ENCODE data around the gene AHCY.
A peak's percentile ranks its signal among the peaks of the same experiment; 100 is the strongest.
"Not testable (repeated sequence)": the region's sequence is repeated elsewhere in the genome, so short reads cannot be mapped to it uniquely, and the experiment has no call there.

Gene AHCY

DNA sequence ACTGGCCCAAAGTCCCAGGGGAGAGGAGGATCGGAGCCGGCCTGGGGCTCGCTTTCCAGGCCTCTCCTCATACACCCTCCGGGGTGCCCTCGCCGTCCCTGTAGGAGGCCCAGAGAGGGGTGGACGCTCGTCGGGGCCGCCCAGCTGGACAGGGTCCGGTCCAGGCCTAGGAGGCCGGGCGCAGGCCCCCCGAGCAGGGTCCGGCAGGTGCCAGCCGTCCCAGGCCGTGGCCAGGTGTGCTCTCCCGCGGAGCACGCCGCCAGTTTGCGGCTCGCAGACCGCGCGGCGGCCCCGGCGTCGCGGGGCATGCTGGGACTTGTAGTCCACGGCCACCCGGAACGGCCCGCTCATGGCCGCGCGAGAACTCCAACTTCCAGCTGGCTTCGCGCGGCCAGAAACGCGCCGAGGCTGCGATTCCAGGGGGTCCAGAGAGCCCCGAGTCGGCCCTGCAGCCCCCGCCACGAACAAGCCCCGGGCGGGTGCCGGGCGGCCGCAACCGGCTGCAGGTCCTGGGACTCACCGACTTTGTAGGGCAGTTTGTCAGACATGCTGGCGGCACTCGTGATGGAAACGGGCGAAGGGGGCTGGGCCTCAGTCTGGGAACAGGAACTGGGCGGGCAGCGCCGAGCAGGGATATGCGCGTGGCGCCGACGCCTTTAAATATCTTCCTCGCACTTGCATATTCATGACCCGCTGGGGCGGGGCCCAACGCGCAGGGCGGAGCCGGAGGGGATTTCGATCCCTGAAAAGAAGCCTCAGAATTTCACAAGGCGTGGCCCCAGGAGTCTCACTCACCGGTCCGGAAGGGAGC is at the start of gene AHCY:
Gene AHCY (minus strand): TSS at position 633 of the 811 bp plus-strand sequence. CDS start 85 bp downstream, at position 548.
- peak within 1 kb of the TSS; percentile 88 for H3K27ac ChIP-seq (ENCODE audit: low read length)
- H3K4me3 ChIP-seq (ENCODE audit: low read depth in 1 of 2, low read length in 2 of 2) = peak within 1 kb of the TSS; percentile 81 to 83
- H3K36me3 ChIP-seq (ENCODE audit: control insufficient read depth in 1 of 2, insufficient read depth in 2 of 2, low read length in 2 of 2) = no peaks in the 10 kb centered on the region
- H3K9me3 ChIP-seq (ENCODE audit: control insufficient read depth in 1 of 2, low read length in 2 of 2) = no peaks in the 10 kb centered on the region
- H3K27me3 ChIP-seq (ENCODE audit: low read depth, low read length) = no peaks in the 10 kb centered on the region
- H3K4me1 ChIP-seq (ENCODE audit: control insufficient read depth in 1 of 2, insufficient read depth in 2 of 2, low read length in 2 of 2) = peaks cover 8 to 19% of the 10 kb centered on the region in 2 donors

DNA sequence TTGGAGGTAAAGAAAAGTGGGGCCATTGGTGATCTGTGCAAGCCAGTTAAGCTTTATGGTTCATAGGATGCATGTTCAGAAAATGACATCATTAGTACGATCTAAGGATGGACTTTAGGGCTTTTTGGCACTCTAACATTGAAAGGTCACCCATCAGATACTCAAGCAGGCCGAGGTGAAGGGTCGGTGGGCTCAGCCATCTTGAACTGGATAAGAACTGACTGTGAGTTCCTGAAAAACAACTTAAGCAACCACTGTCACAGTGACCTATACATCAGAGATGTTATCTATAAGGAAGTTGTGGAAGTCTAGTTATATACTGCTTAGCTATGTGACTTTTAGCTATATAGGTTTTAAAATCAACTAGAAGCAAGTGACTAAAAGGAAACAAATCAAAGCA is 46.9 kb upstream of the AHCY start:
- H3K27me3 ChIP-seq (ENCODE audit: low read depth, low read length) = no peaks in the 10 kb centered on the region
- no peak overlapping the region for H3K4me3 ChIP-seq (ENCODE audit: low read depth in 1 of 2, low read length in 2 of 2)
- no peaks in the 10 kb centered on the region for H3K36me3 ChIP-seq (ENCODE audit: control insufficient read depth in 1 of 2, insufficient read depth in 2 of 2, low read length in 2 of 2)
- H3K9me3 ChIP-seq (ENCODE audit: control insufficient read depth in 1 of 2, low read length in 2 of 2) = no peaks in the 10 kb centered on the region
- no peak overlapping the region for H3K27ac ChIP-seq (ENCODE audit: low read length)
- no peaks in the 10 kb centered on the region for H3K4me1 ChIP-seq (ENCODE audit: control insufficient read depth in 1 of 2, insufficient read depth in 2 of 2, low read length in 2 of 2)

DNA sequence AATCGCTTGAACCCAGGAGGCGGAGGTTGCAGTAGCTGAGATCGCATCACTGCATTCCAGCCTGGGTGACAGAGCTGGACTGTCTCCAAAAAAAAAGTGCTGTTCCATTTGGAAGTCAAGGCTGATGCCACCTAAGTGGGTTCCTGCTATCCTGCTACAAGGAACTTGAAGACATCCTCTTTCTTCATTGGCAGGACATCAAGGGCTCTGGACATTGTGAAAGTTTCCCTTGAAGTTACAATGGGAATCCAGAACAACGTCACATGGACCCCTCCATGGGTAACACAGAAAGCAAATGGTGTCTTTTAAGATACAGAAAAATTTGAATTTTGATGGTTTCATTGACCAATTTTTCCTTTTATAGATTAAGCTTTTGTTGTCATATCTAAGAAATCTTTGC is 44.4 kb upstream of the AHCY start:
- no peaks in the 10 kb centered on the region for H3K27me3 ChIP-seq (ENCODE audit: low read depth, low read length)
- no peaks in the 10 kb centered on the region for H3K36me3 ChIP-seq (ENCODE audit: control insufficient read depth in 1 of 2, insufficient read depth in 2 of 2, low read length in 2 of 2)
- no peak overlapping the region for H3K27ac ChIP-seq (ENCODE audit: low read length)
- no peaks in the 10 kb centered on the region for H3K9me3 ChIP-seq (ENCODE audit: control insufficient read depth in 1 of 2, low read length in 2 of 2)
- H3K4me3 ChIP-seq (ENCODE audit: low read depth in 1 of 2, low read length in 2 of 2) = no peak overlapping the region
- H3K4me1 ChIP-seq (ENCODE audit: control insufficient read depth in 1 of 2, insufficient read depth in 2 of 2, low read length in 2 of 2) = no peaks in the 10 kb centered on the region

DNA sequence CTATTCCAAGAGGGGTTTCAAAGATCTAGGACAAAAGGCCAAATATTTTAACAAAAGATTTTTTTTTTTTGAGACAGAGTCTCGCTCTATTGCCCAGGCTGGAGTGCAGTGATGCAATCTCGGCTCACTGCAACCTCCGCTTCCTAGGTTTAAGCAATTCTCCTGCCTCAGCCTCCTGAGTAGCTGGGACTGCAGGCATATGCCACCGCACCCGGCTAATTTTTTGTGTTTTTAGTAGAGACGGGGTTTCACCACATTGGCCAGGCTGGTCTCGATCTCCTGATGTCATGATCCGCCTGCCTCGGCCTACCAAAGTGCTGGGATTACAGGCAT is 43.3 kb upstream of the AHCY start:
- not testable (repeated sequence) for H3K27ac ChIP-seq (ENCODE audit: low read length); H3K4me3 ChIP-seq (ENCODE audit: low read depth in 1 of 2, low read length in 2 of 2); H3K9me3 ChIP-seq (ENCODE audit: control insufficient read depth in 1 of 2, low read length in 2 of 2); H3K27me3 ChIP-seq (ENCODE audit: low read depth, low read length); H3K36me3 ChIP-seq (ENCODE audit: control insufficient read depth in 1 of 2, insufficient read depth in 2 of 2, low read length in 2 of 2); H3K4me1 ChIP-seq (ENCODE audit: control insufficient read depth in 1 of 2, insufficient read depth in 2 of 2, low read length in 2 of 2)

DNA sequence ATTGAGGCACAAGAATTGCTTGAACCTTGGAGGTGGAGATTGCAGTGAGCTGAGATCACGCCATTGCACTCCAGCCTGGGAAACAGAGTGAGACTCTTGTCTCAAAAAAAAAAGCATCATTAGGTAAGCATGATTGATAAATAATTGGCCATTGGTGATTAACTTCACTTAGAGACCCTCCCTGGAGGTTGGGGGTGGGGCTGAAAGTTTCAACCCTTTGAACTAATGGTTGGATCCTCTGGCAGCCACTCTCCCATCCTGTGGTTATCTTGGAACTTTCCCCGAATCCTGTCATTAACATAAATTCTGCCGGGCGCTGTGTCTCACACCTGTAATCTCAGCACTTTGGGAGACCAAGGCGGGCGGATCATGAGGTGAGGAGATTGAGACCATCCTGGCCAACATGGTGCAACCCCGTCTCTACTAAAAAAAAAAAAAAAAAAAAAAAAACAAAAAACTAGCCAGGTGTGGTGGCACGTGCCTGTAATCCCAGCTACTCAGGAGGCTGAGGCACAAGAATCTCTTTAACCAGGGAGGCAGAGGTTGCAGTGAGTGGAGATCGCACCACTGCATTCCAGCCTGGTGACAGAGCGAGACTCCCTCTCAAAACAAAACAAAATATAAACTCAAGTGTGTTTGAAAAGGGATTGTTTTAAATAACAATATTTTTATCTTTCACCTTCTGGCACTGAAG is 42.8 kb upstream of the AHCY start:
- not testable (repeated sequence) for H3K9me3 ChIP-seq (ENCODE audit: control insufficient read depth in 1 of 2, low read length in 2 of 2); H3K27me3 ChIP-seq (ENCODE audit: low read depth, low read length); H3K4me1 ChIP-seq (ENCODE audit: control insufficient read depth in 1 of 2, insufficient read depth in 2 of 2, low read length in 2 of 2); H3K4me3 ChIP-seq (ENCODE audit: low read depth in 1 of 2, low read length in 2 of 2); H3K36me3 ChIP-seq (ENCODE audit: control insufficient read depth in 1 of 2, insufficient read depth in 2 of 2, low read length in 2 of 2); H3K27ac ChIP-seq (ENCODE audit: low read length)

DNA sequence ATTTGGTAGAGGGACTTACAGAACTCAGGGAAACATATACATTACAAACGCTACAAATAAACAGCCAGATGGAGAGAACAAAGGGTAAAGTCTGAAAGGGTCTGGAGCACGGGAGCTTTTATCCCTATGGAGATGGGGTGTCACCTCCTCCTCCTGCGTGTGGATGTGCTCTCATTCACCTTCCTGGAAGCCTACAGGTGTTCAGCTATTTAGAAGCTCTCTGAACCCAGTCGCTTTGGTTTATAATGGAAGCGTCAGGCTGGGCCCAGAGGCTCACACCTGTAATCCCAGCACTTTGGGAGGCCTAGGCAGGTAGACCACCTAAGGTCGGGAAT is 42.2 kb upstream of the AHCY start:
- no peaks in the 10 kb centered on the region for H3K4me1 ChIP-seq (ENCODE audit: control insufficient read depth in 1 of 2, insufficient read depth in 2 of 2, low read length in 2 of 2)
- H3K9me3 ChIP-seq (ENCODE audit: control insufficient read depth in 1 of 2, low read length in 2 of 2) = no peaks in the 10 kb centered on the region
- no peak overlapping the region for H3K27ac ChIP-seq (ENCODE audit: low read length)
- no peaks in the 10 kb centered on the region for H3K27me3 ChIP-seq (ENCODE audit: low read depth, low read length)
- no peak overlapping the region for H3K4me3 ChIP-seq (ENCODE audit: low read depth in 1 of 2, low read length in 2 of 2)
- H3K36me3 ChIP-seq (ENCODE audit: control insufficient read depth in 1 of 2, insufficient read depth in 2 of 2, low read length in 2 of 2) = no peaks in the 10 kb centered on the region

DNA sequence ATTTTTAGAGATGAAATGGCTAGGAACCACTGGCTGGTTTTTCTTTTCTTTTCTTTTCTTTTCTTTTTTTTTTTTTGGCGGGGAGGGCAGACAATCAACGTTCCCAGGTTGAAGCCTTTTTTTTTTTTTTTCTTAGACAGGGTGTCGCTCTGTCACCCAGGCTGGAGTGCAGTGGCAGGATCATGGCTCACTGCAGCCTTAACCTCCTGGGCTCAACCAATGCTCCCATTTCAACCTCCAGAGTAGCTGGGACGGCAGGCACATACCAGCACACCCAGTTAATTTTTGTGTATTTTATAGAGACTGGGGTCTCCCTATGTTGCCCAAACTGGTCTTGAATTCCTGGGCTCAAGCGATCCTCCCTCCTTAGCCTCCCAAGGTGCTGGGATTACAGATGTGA is 41.1 kb upstream of the AHCY start:
- Histone ChIP-seq H3K9me3 (ENCODE audit: control insufficient read depth in 1 of 2, low read length in 2 of 2) (no peaks in the 10 kb centered on the region), H3K27me3 (ENCODE audit: low read depth, low read length) (no peaks in the 10 kb centered on the region), H3K4me1 (ENCODE audit: control insufficient read depth in 1 of 2, insufficient read depth in 2 of 2, low read length in 2 of 2) (no peaks in the 10 kb centered on the region), H3K36me3 (ENCODE audit: control insufficient read depth in 1 of 2, insufficient read depth in 2 of 2, low read length in 2 of 2) (no peaks in the 10 kb centered on the region), H3K27ac (ENCODE audit: low read length) (no peak overlapping the region), H3K4me3 (ENCODE audit: low read depth in 1 of 2, low read length in 2 of 2) (no peak overlapping the region)

DNA sequence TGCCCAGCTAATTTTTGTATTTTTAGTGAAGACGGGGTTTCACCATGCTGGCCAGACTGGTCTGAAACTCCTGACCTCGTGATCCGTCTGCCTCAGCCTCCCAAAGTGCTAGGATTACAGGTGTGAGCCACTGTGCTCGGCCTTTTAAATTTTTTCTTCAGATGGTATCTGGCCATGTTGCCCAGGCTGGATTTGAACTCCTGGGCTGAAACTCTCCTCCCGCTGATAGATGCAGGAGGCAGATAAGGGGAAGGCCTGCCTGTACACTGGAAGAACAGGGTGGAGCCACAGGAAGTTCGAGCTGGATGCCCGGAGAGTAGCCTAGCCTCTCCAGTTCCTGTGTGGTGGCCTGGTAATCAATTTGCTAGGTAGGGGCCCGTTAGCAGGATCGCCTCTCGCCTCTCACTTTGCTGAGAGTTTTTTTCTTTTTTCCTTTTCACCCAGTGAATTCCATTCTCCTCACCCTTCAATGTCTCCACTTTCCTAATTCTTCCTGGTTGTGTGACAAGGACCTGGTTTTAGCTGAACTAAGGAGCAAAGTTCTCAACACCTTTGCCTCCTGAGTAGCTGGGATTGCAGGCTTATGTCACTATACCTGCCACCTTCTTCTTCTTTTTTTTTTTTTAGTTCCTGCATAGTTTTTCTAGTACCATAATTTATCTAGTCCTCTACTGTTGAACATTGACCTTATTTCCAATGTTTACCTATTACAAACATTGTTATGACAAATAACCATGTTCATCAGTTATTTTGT is 40.5 kb upstream of the AHCY start:
- no peak overlapping the region for H3K4me3 ChIP-seq (ENCODE audit: low read depth in 1 of 2, low read length in 2 of 2)
- H3K27ac ChIP-seq (ENCODE audit: low read length) = no peak overlapping the region
- no peaks in the 10 kb centered on the region for H3K36me3 ChIP-seq (ENCODE audit: control insufficient read depth in 1 of 2, insufficient read depth in 2 of 2, low read length in 2 of 2)
- H3K27me3 ChIP-seq (ENCODE audit: low read depth, low read length) = no peaks in the 10 kb centered on the region
- H3K9me3 ChIP-seq (ENCODE audit: control insufficient read depth in 1 of 2, low read length in 2 of 2) = no peaks in the 10 kb centered on the region
- no peaks in the 10 kb centered on the region for H3K4me1 ChIP-seq (ENCODE audit: control insufficient read depth in 1 of 2, insufficient read depth in 2 of 2, low read length in 2 of 2)

DNA sequence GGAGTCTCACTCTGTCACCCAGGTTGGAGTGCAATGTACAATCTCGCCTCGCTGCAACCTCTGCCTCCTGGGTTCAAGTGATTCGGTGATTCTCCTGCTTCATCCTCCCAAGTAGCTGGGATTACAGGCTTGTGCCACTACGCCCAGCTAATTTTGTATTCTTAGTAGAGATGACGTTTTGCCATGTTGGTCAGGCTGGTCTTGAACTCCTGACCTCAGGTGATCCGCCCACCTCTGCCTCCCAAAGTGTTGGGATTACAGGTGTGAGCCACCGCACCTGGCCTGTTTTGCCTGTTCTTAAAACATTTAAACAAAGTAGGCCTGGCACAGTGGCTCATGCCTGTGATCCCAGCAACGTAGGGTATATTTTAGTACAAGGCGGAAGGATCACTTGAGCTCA is 38.0 kb upstream of the AHCY start:
- not testable (repeated sequence) for H3K27me3 ChIP-seq (ENCODE audit: low read depth, low read length); H3K4me1 ChIP-seq (ENCODE audit: control insufficient read depth in 1 of 2, insufficient read depth in 2 of 2, low read length in 2 of 2); H3K4me3 ChIP-seq (ENCODE audit: low read depth in 1 of 2, low read length in 2 of 2); H3K9me3 ChIP-seq (ENCODE audit: control insufficient read depth in 1 of 2, low read length in 2 of 2); H3K36me3 ChIP-seq (ENCODE audit: control insufficient read depth in 1 of 2, insufficient read depth in 2 of 2, low read length in 2 of 2); H3K27ac ChIP-seq (ENCODE audit: low read length)

DNA sequence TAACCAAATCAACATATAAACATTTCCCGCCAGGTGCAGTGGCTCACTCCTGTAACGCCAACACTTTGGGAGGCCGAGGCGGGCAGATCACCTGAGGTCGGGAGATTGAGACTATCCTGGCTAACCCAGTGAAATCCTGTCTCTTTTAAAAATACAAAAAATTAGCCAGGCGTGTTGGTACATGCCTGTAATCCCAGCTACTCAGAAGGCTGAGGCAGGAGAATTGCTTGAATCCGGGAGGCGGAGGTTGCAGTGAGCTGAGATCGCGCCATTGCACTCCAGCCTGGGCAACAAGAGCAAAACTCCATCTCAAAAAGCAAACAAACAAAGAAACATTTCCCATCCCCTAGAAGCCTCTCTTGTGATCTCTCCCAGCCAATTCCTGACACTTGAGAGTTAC is 37.6 kb upstream of the AHCY start:
- H3K4me3 ChIP-seq (ENCODE audit: low read depth in 1 of 2, low read length in 2 of 2); H3K4me1 ChIP-seq (ENCODE audit: control insufficient read depth in 1 of 2, insufficient read depth in 2 of 2, low read length in 2 of 2); H3K27ac ChIP-seq (ENCODE audit: low read length); H3K27me3 ChIP-seq (ENCODE audit: low read depth, low read length); H3K9me3 ChIP-seq (ENCODE audit: control insufficient read depth in 1 of 2, low read length in 2 of 2); H3K36me3 ChIP-seq (ENCODE audit: control insufficient read depth in 1 of 2, insufficient read depth in 2 of 2, low read length in 2 of 2): not testable (repeated sequence)

DNA sequence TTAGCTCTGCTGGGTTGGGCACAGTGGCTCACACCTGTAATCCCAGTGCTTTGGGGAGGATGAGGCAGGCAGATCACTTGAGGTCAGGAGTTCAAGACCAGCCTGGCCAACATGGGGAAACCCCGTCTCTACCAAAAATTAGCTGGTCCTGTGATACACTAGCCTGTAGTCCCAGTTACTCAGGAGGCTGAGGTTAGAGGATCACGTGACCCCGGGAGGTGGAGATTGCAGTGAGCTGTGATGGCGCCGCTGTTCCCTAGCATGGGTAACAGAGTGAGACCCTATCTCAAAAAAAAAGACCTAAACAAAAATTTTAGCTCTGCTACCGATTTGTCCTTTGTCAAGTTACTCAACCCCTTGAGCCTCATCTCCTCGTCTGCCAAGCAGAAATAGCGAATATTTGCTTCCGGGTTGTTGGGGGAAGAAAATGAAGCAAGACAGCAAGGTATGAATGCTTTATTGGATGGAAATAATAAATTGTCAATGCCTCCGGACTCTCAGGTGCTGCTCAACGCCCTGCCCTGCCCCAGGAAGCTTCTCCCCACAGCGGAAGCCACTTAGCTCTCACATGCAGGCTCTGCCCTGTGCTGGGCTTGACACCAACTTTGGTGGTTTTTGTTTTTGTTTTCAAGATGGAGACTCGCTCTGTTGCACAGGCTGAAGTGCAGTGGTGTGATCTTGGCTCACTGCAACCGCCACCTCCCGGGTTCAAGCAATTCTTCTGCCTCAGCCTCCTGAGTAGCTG is 35.0 kb upstream of the AHCY start:
- Histone ChIP-seq H3K27me3 (ENCODE audit: low read depth, low read length) (no peaks in the 10 kb centered on the region), H3K27ac (ENCODE audit: low read length) (no peak overlapping the region), H3K4me3 (ENCODE audit: low read depth in 1 of 2, low read length in 2 of 2) (no peak overlapping the region), H3K9me3 (ENCODE audit: control insufficient read depth in 1 of 2, low read length in 2 of 2) (no peaks in the 10 kb centered on the region), H3K36me3 (ENCODE audit: control insufficient read depth in 1 of 2, insufficient read depth in 2 of 2, low read length in 2 of 2) (no peaks in the 10 kb centered on the region), H3K4me1 (ENCODE audit: control insufficient read depth in 1 of 2, insufficient read depth in 2 of 2, low read length in 2 of 2) (no peaks in the 10 kb centered on the region)
